A673 (cell line): Measurements from ENCODE around the gene TMC1. TPM values are rescaled to one million over a fixed set of nuclear protein-coding genes. Genes with fewer than 3 reads are reported as not detected.

Experiments
- BruUV-seq: library from RNA; stranded (reverse); fragments of 400-500 nt; replicated peaks from 2 replicates; lab custom pipeline; 2021; lab: Mats Ljungman, UMichigan
- CTCF ChIA-PET: fragments of 300-600 bp; sonication (Branson Sonifier 250); formaldehyde crosslinking; loops from one replicate; lab custom pipeline; 2022; ENCODE audit warnings: antibody characterized with exemption; lab: Charles Lee
- POLR2A ChIA-PET: fragments of 300-600 bp; sonication (Branson Sonifier 250); formaldehyde crosslinking; loops from one replicate; lab custom pipeline; 2022; ENCODE audit warnings: antibody characterized with exemption; ENCODE audit not compliant: low non-redundant PET; lab: Charles Lee
- DNase-seq: peaks from one replicate; pipeline ENCODE4 v3.0.0-alpha.2; 2015; ENCODE audit warnings: low spot score
- H3K27ac ChIP-seq: fragments of 200-600 bp; sonication (generic); 2 replicates; pipeline ENCODE4 v1.5.1; 2016; ENCODE audit warnings: mixed run types, low read depth, mild to moderate bottlenecking, mixed read lengths, antibody characterized with exemption, low read length; ENCODE audit not compliant: poor library complexity, severe bottlenecking
- H3K27me3 ChIP-seq: fragments of 200-600 bp; sonication (generic); replicated peaks from 2 replicates; pipeline ENCODE4 v1.6.1; 2017; ENCODE audit warnings: mixed run types, low read depth, mild to moderate bottlenecking, mixed read lengths, antibody characterized with exemption, low read length; ENCODE audit not compliant: insufficient read depth, poor library complexity
- H3K36me3 ChIP-seq: fragments of 200-600 bp; sonication (generic); 2 replicates; pipeline ENCODE4 v1.6.1; 2016; ENCODE audit warnings: mixed run types, mild to moderate bottlenecking, mixed read lengths, antibody characterized with exemption, low read length; ENCODE audit not compliant: insufficient read depth, poor library complexity, severe bottlenecking
- H3K4me1 ChIP-seq: fragments of 200-600 bp; sonication (generic); 2 replicates; pipeline ENCODE4 v1.6.1; 2017; ENCODE audit warnings: mixed run types, mild to moderate bottlenecking, mixed read lengths, antibody characterized with exemption, low read length; ENCODE audit not compliant: insufficient read depth, poor library complexity, severe bottlenecking
- H3K4me3 ChIP-seq: fragments of 200-600 bp; sonication (generic); 2 replicates; pipeline ENCODE4 v1.5.1; 2016; ENCODE audit warnings: low read depth, mixed run types, mild to moderate bottlenecking, mixed read lengths, low read length; ENCODE audit not compliant: poor library complexity, severe bottlenecking
- H3K9me3 ChIP-seq: fragments of 200-600 bp; sonication (generic); 2 replicates; pipeline ENCODE4 v1.6.1; 2016; ENCODE audit warnings: mixed run types, low read depth, mild to moderate bottlenecking, mixed read lengths, antibody characterized with exemption, low read length; ENCODE audit not compliant: poor library complexity, severe bottlenecking
- CTCF ChIP-seq: fragments of 300-800, 200-600 bp; sonication (generic); conservative IDR thresholded peaks from 2 replicates; pipeline ENCODE4 v1.5.1; 2017; ENCODE audit warnings: low read depth, mild to moderate bottlenecking, antibody characterized with exemption, low read length, moderate library complexity, mixed read lengths
- EZH2 ChIP-seq: fragments of 200-600 bp; sonication (generic); IDR thresholded peaks from 2 replicates; pipeline ENCODE4 v1.6.1; 2017; ENCODE audit warnings: borderline replicate concordance, low read depth, mild to moderate bottlenecking, mixed read lengths, antibody characterized with exemption, low read length; ENCODE audit not compliant: poor library complexity, severe bottlenecking
- intact Hi-C: fragments of 100-400 bp; cut with micrococcal nuclease; formaldehyde crosslinking; loops from one replicate; pipeline ENCODE4 v1.10.0; 2022; ENCODE audit not compliant: unreplicated experiment
- total RNA-seq: library from RNA; stranded (reverse); gene quantifications from 2 replicates; pipeline ENCODE4 v1.2.3, GENCODE V29; 2021

TMC1 gene
- total RNA-seq, 1 experiment from 2014 or later: 0.75 TPM

- Histone ChIP-seq H3K4me1 (peaks cover 25% of the 10 kb centered on the region), H3K36me3 (no peaks in the 10 kb centered on the region), H3K27ac (no peak overlapping the region), H3K4me3 (no peak overlapping the region), H3K9me3 (no peaks in the 10 kb centered on the region), H3K27me3 (no peaks in the 10 kb centered on the region)
- POLR2A ChIA-PET: no interaction called here
- DNase-seq: no peak
- CTCF ChIA-PET: no interaction called here
- no TSS peak for BruUV-seq
- TF ChIP-seq CTCF (no peak), EZH2 (no peak)
- intact Hi-C loops: no loop called here
Measured at GRCh38 chr9:72576087-72576486, 54.7 kb downstream of the TMC1 start.

- CTCF ChIA-PET: no interaction called here
Measured at GRCh38 chr9:72577212-72577753, 55.9 kb downstream of the TMC1 start.

GRCh38 chr9:72579190-72579589, 57.8 kb downstream of the TMC1 start:
- ChIA-PET POLR2A (no interaction called here), CTCF (no interaction called here)
- Histone ChIP-seq H3K4me1 (peaks cover 36% of the 10 kb centered on the region), H3K4me3 (peak overlapping the region; percentile 16), H3K9me3 (no peaks in the 10 kb centered on the region), H3K27ac (peak overlapping the region; percentile 1), H3K27me3 (no peaks in the 10 kb centered on the region), H3K36me3 (no peaks in the 10 kb centered on the region)
- peak; percentile 75 for DNase-seq
- BruUV-seq: no TSS peak
- intact Hi-C loops: no loop called here
- TF ChIP-seq EZH2 (no peak), CTCF (no peak)

More at GRCh38 chr9:72577212-72577753, 55.9 kb downstream of the TMC1 start:
- intact Hi-C loops: no loop called here
- Histone ChIP-seq H3K4me1 (peaks cover 30% of the 10 kb centered on the region), H3K27ac (peak overlapping the region; percentile 79), H3K9me3 (no peaks in the 10 kb centered on the region), H3K27me3 (no peaks in the 10 kb centered on the region), H3K4me3 (no peak overlapping the region), H3K36me3 (no peaks in the 10 kb centered on the region)
- no TSS peak for BruUV-seq
- POLR2A ChIA-PET: interaction anchor here (0.7 to 0.8 kb wide), 2 partner anchors 211 to 213 kb away, joined by 3 to 4 read pairs; no protein-coding TSS in a partner anchor
- DNase-seq: peak; percentile 88
- TF ChIP-seq EZH2 (no peak), CTCF (no peak)
